Right lobe of liver (tissue), 6 donors: ENCODE data around the gene NKAIN4. TPM values are rescaled to one million over a fixed set of nuclear protein-coding genes. Genes with fewer than 3 reads are reported as not detected.

Experiments
- ATAC-seq, 4 donors: fragments of 200-7000 bp; cut with Tn5 transposase; one replicate each; pipeline ENCODE4 v1.9.1; 2020; ENCODE audit warnings: mild to moderate bottlenecking in 4 of 4, moderate library complexity in 4 of 4
- DNase-seq, 3 donors: peaks; one replicate each; pipeline ENCODE4 v3.0.0-alpha.2; 2020
- H3K27ac ChIP-seq, 3 donors: fragments of 200-600 bp; one replicate each; pipeline ENCODE4 v1.8.0; 2022
- H3K27me3 ChIP-seq, 2 donors: fragments of 200-600 bp; one replicate each; pipeline ENCODE4 v1.8.0; 2022
- H3K36me3 ChIP-seq, 4 donors: fragments of 200-600 bp; sonication (generic) in 1 of 4; one replicate each; pipeline versions ENCODE4 v1.5.1 to v1.8.0; 2017 to 2022; ENCODE audit warnings: control low read depth in 1 of 4
- H3K4me1 ChIP-seq, 4 donors: fragments of 200-600 bp; sonication (generic) in 1 of 4; one replicate each; pipeline versions ENCODE4 v1.5.1 to v1.8.0; 2017 to 2022; ENCODE audit warnings: control low read depth in 1 of 4
- H3K4me3 ChIP-seq, 3 donors: fragments of 200-600 bp; one replicate each; pipeline ENCODE4 v1.8.0; 2022
- H3K9me3 ChIP-seq, 4 donors: fragments of 200-600 bp; sonication (generic) in 1 of 4; one replicate each; pipeline versions ENCODE4 v1.5.1 to v1.8.0; 2017 to 2022; ENCODE audit warnings: control low read depth in 1 of 4
- CTCF ChIP-seq, 4 donors: fragments of 200-600 bp in 3 of 4; fragments of 450-650 bp in 1 of 4; IDR thresholded peaks; one replicate each; pipeline versions ENCODE4 v1.5.1 to v1.8.0; 2016 to 2022; ENCODE audit warnings: antibody characterized with exemption in 4 of 4, mild to moderate bottlenecking in 2 of 4
- POLR2A ChIP-seq: fragments of 450-650 bp; IDR thresholded peaks from one replicate; pipeline ENCODE4 v1.6.1; 2017; ENCODE audit warnings: antibody characterized with exemption, mild to moderate bottlenecking
- WGBS: methylation state at CpG from one replicate; pipeline ENCODE4 v1.1.6; 2018; ENCODE audit warnings: low coverage, low lambda C conversion rate; ENCODE audit not compliant: insufficient coverage; ENCODE audit errors: missing lambda C conversion rate; 5-methylcytosine and 5-hydroxymethylcytosine counted together
- intact Hi-C, 2 donors: fragments of 100-400 bp; cut with DNase I; formaldehyde crosslinking; loops; one replicate each; pipeline versions ENCODE4 v1.11.2 to v1.14.1; 2022
- total RNA-seq, 6 experiments: library from RNA; depleted of rRNA in 2 of 6; stranded (reverse); fragments of >200 nt in 2 of 6; fragmentation: NEBNext Ultra II Directional in 3 of 6; extraction: Animal tissue kit (Norgen Biotek cat#: 25700) in 3 of 6; gene quantifications; one replicate each; pipeline versions ENCODE4 v1.1.0 to v1.2.4, GENCODE V29; 2016 to 2023
- donor health status: DM: no; HTN: yes; CAD: no.
- donor health status: DM: no; HTN: no; CAD: no.
- donor health status: DM: no; HTN: no; CAD: no.
- donor health status: DM: no; HTN: yes; CAD: no.
- donor health status: DM: no; HTN: yes; CAD: no.

The NKAIN4 gene
- total RNA-seq, 6 experiments from 2014 or later = not detected

- intact Hi-C loops = no loop called here
- no peak for ATAC-seq
- 78% methylated on average over 6 of the region's 11 CpGs for WGBS
- DNase-seq = no peak
- Histone ChIP-seq H3K4me1 (no peaks in the 10 kb centered on the region), H3K4me3 (no peak overlapping the region), H3K36me3 (no peaks in the 10 kb centered on the region), H3K27ac (no peak overlapping the region), H3K9me3 (no peaks in the 10 kb centered on the region), H3K27me3 (peaks cover 0 to 11% of the 10 kb centered on the region in 2 donors)
- TF ChIP-seq POLR2A (no peak), CTCF (IDR thresholded peaks at IDR 0.05) (no peak)
Observed at GRCh38 chr20:63293456-63293855, 39.2 kb upstream of the NKAIN4 start.

- intact Hi-C loops = no loop called here
- 33% methylated on average over 5 of the region's 7 CpGs for WGBS
- Histone ChIP-seq H3K36me3 (no peaks in the 10 kb centered on the region), H3K9me3 (no peaks in the 10 kb centered on the region), H3K27ac (no peak within 1 kb of the TSS), H3K27me3 (peaks cover 0 to 6% of the 10 kb centered on the region in 2 donors), H3K4me1 (no peaks in the 10 kb centered on the region), H3K4me3 (no peak within 1 kb of the TSS)
- no peak for TF ChIP-seq CTCF (IDR thresholded peaks at IDR 0.05)
- TF ChIP-seq POLR2A = no peak
- ATAC-seq (no peak), DNase-seq (no peak)
Observed at GRCh38 chr20:63292904-63293303, 38.6 kb upstream of the NKAIN4 start, which contains the start of gene COL20A1. COL20A1 (plus strand) TSS chr20:63293186; CDS start chr20:63295108, 1,922 bp downstream.

- Histone ChIP-seq H3K4me3 (no peak overlapping the region), H3K9me3 (no peaks in the 10 kb centered on the region), H3K36me3 (no peaks in the 10 kb centered on the region), H3K27me3 (no peaks in the 10 kb centered on the region), H3K4me1 (no peaks in the 10 kb centered on the region), H3K27ac (no peak overlapping the region)
- ATAC-seq (no peak), DNase-seq (no peak)
- intact Hi-C loops = no loop called here
- TF ChIP-seq POLR2A (no peak), CTCF (IDR thresholded peaks at IDR 0.05) (no peak)
- 100% methylated on average over 1 of the region's 16 CpGs for WGBS
Observed at GRCh38 chr20:63292292-63292701, 38.0 kb upstream of the NKAIN4 start.

- no peak for DNase-seq
- no peaks in the 10 kb centered on the region for H3K27me3 ChIP-seq
- no peaks in the 10 kb centered on the region for H3K4me1 ChIP-seq
- intact Hi-C loops = no loop called here
- H3K36me3 ChIP-seq = no peaks in the 10 kb centered on the region
- H3K9me3 ChIP-seq = no peaks in the 10 kb centered on the region
- no peak overlapping the region for H3K27ac ChIP-seq
- no peak for ATAC-seq
- TF ChIP-seq POLR2A (no peak), CTCF (IDR thresholded peaks at IDR 0.05) (no peak)
- no peak overlapping the region for H3K4me3 ChIP-seq
- 41% methylated on average over 3 of the region's 10 CpGs for WGBS
Observed at GRCh38 chr20:63291811-63292210, 37.5 kb upstream of the NKAIN4 start.
